NB4 (cell line): ENCODE results near the gene EID2.

Experiments
- CTCF ChIP-seq: IDR thresholded peaks from one replicate; pipeline ENCODE4 v1.5.1; 2012; ENCODE audit warnings: low read depth, low read length
- MYC ChIP-seq: IDR thresholded peaks from 2 replicates; pipeline ENCODE4 v1.6.1; 2011; ENCODE audit warnings: low read depth, low read length
- POLR2A ChIP-seq: IDR thresholded peaks from 2 replicates; pipeline ENCODE4 v1.6.1; 2011; ENCODE audit warnings: mild to moderate bottlenecking; ENCODE audit not compliant: insufficient read length; ENCODE audit errors: extremely low read depth

GRCh38 chr19:39506944-39507714 is 32.8 kb downstream of the EID2 start:
- no peak for TF ChIP-seq POLR2A
- no peak for TF ChIP-seq CTCF
- no peak for TF ChIP-seq MYC
